Measurements from ENCODE around the gene ATOH8.
A peak's percentile ranks its signal among the peaks of the same experiment; 100 is the strongest.

GRCh38 chr2:85748985-85749875 lies 4.6 kb upstream of the ATOH8 start:
- peak in 1 of 4 experiments; percentile 15 for TF ChIP-seq CTCF (IDR thresholded peaks at IDR 0.05)
- TF ChIP-seq EP300 (IDR thresholded peaks at IDR 0.05) = no peak
